Mucosa of stomach (tissue), 1 donor: ENCODE measurements around the gene PLCL2.

Experiments used
- H3K27me3 ChIP-seq: one replicate; pipeline ENCODE4 v1.7.0; 2013; ENCODE audit warnings: mild to moderate bottlenecking, low read length; ENCODE audit not compliant: control insufficient read depth, insufficient read depth
- H3K36me3 ChIP-seq: one replicate; pipeline ENCODE4 v1.7.0; 2013; ENCODE audit warnings: low read length; ENCODE audit not compliant: control insufficient read depth, insufficient read depth
- H3K4me1 ChIP-seq: one replicate; pipeline ENCODE4 v1.7.0; 2013; ENCODE audit warnings: mild to moderate bottlenecking, low read length; ENCODE audit not compliant: control insufficient read depth, insufficient read depth
- H3K4me3 ChIP-seq: one replicate; pipeline ENCODE4 v1.7.0; 2013; ENCODE audit warnings: low read length
- H3K9ac ChIP-seq: one replicate; pipeline ENCODE4 v1.7.0; 2013; ENCODE audit warnings: mild to moderate bottlenecking, low read length, moderate library complexity
- H3K9me3 ChIP-seq: one replicate; pipeline ENCODE4 v1.7.0; 2013; ENCODE audit warnings: mild to moderate bottlenecking, low read length, moderate library complexity; ENCODE audit not compliant: control insufficient read depth
- donor health status: Pancreatic carcinoma.

The PLCL2 gene

GRCh38 chr3:16885593-16886302 lies 993 bp downstream of the PLCL2 start:
- Histone ChIP-seq H3K4me3 (peak overlapping the region; percentile 76), H3K9ac (peak overlapping the region; percentile 81), H3K36me3 (no peaks in the 10 kb centered on the region), H3K4me1 (peaks cover 24% of the 10 kb centered on the region), H3K9me3 (no peaks in the 10 kb centered on the region), H3K27me3 (no peaks in the 10 kb centered on the region)

GRCh38 chr3:16886303-16886683 lies 1.5 kb downstream of the PLCL2 start:
- Histone ChIP-seq H3K4me3 (peak overlapping the region; percentile 76), H3K27me3 (no peaks in the 10 kb centered on the region), H3K4me1 (peaks cover 29% of the 10 kb centered on the region), H3K9me3 (no peaks in the 10 kb centered on the region), H3K9ac (peak overlapping the region; percentile 81), H3K36me3 (no peaks in the 10 kb centered on the region)

- no peaks in the 10 kb centered on the region for H3K27me3 ChIP-seq
- no peak overlapping the region for H3K4me3 ChIP-seq
- H3K36me3 ChIP-seq, result no peaks in the 10 kb centered on the region
- H3K4me1 ChIP-seq, result peaks cover 29% of the 10 kb centered on the region
- no peak overlapping the region for H3K9ac ChIP-seq
- no peaks in the 10 kb centered on the region for H3K9me3 ChIP-seq
These were observed 2.4 kb downstream of the PLCL2 start for GRCh38 chr3:16887130-16887529.

- no peaks in the 10 kb centered on the region for H3K9me3 ChIP-seq
- no peaks in the 10 kb centered on the region for H3K27me3 ChIP-seq
- H3K4me3 ChIP-seq, result no peak overlapping the region
- no peak overlapping the region for H3K9ac ChIP-seq
- H3K36me3 ChIP-seq, result no peaks in the 10 kb centered on the region
- peaks cover 29% of the 10 kb centered on the region for H3K4me1 ChIP-seq
These were observed 3.6 kb downstream of the PLCL2 start for GRCh38 chr3:16888356-16888755.

GRCh38 chr3:16888785-16889607 lies 4.2 kb downstream of the PLCL2 start:
- H3K4me1 ChIP-seq, result peaks cover 29% of the 10 kb centered on the region
- no peaks in the 10 kb centered on the region for H3K36me3 ChIP-seq
- no peak overlapping the region for H3K4me3 ChIP-seq
- H3K9me3 ChIP-seq, result no peaks in the 10 kb centered on the region
- no peak overlapping the region for H3K9ac ChIP-seq
- H3K27me3 ChIP-seq, result no peaks in the 10 kb centered on the region

- Histone ChIP-seq H3K9me3 (no peaks in the 10 kb centered on the region), H3K4me1 (peaks cover 31% of the 10 kb centered on the region), H3K9ac (no peak overlapping the region), H3K27me3 (no peaks in the 10 kb centered on the region), H3K4me3 (no peak overlapping the region), H3K36me3 (no peaks in the 10 kb centered on the region)
These were observed 6.0 kb downstream of the PLCL2 start for GRCh38 chr3:16890597-16891333.

- no peak overlapping the region for H3K4me3 ChIP-seq
- no peaks in the 10 kb centered on the region for H3K27me3 ChIP-seq
- peaks cover 49% of the 10 kb centered on the region for H3K4me1 ChIP-seq
These were observed 9.0 kb downstream of the PLCL2 start for GRCh38 chr3:16893618-16894200.

GRCh38 chr3:16896094-16896627 lies 11.4 kb downstream of the PLCL2 start:
- Histone ChIP-seq H3K4me3 (no peak overlapping the region), H3K4me1 (peaks cover 43% of the 10 kb centered on the region), H3K9ac (no peak overlapping the region), H3K27me3 (no peaks in the 10 kb centered on the region), H3K9me3 (no peaks in the 10 kb centered on the region), H3K36me3 (no peaks in the 10 kb centered on the region)

More at GRCh38 chr3:16893618-16894200, 9.0 kb downstream of the PLCL2 start:
- Histone ChIP-seq H3K9ac (no peak overlapping the region), H3K9me3 (no peaks in the 10 kb centered on the region), H3K36me3 (no peaks in the 10 kb centered on the region)

- Histone ChIP-seq H3K9me3 (no peaks in the 10 kb centered on the region), H3K4me3 (no peak overlapping the region), H3K27me3 (no peaks in the 10 kb centered on the region), H3K9ac (no peak overlapping the region), H3K36me3 (no peaks in the 10 kb centered on the region), H3K4me1 (peaks cover 46% of the 10 kb centered on the region)
These were observed 12.1 kb downstream of the PLCL2 start for GRCh38 chr3:16896820-16897219.

- Histone ChIP-seq H3K4me3 (no peak overlapping the region), H3K27me3 (no peaks in the 10 kb centered on the region), H3K9me3 (no peaks in the 10 kb centered on the region), H3K36me3 (no peaks in the 10 kb centered on the region), H3K9ac (peak overlapping the region; percentile 45), H3K4me1 (peaks cover 46% of the 10 kb centered on the region)
These were observed 12.6 kb downstream of the PLCL2 start for GRCh38 chr3:16897254-16897926.
